Lower leg skin (tissue), 4 donors: ENCODE measurements around the gene UGT1A1. TPM values are rescaled to one million over a fixed set of nuclear protein-coding genes. Genes with fewer than 3 reads are reported as not detected.
A peak's percentile ranks its signal among the peaks of the same experiment; 100 is the strongest.

Source experiments
- DNase-seq, 2 donors: peaks; one replicate each; pipeline ENCODE4 v3.0.0-alpha.2; 2019; ENCODE audit warnings: low spot score in 2 of 2
- H3K4me3 ChIP-seq: fragments of 200-600 bp; sonication (generic); 2 replicates; pipeline ENCODE4 v1.5.1; 2017; ENCODE audit warnings: mild to moderate bottlenecking, low read depth; ENCODE audit not compliant: poor library complexity, severe bottlenecking
- POLR2A ChIP-seq, 2 donors: fragments of 450-650 bp; IDR thresholded peaks; one replicate each; pipeline ENCODE4 v1.6.1; 2016 to 2017; ENCODE audit warnings: antibody characterized with exemption in 2 of 2, mild to moderate bottlenecking in 1 of 2, moderate library complexity in 1 of 2
- WGBS, 2 donors: methylation state at CpG; one replicate each; pipeline ENCODE4 v1.1.5; 2018; 5-methylcytosine and 5-hydroxymethylcytosine counted together
- intact Hi-C: fragments of 100-400 bp; cut with DNase I; formaldehyde crosslinking; loops from one replicate; pipeline ENCODE4 v1.15.0; 2023; ENCODE audit warnings: low total_unique reads
- total RNA-seq, 4 donors: library from RNA; depleted of rRNA; stranded (reverse); fragments of >200 nt; gene quantifications; one replicate each; pipeline ENCODE4 v1.1.0, GENCODE V29; 2016
- TF ChIP-seq, protein P1 (sequence below), 3 donors: fragments of 450-650 bp; IDR thresholded peaks; one replicate each; pipeline ENCODE4 v1.5.1; 2016; ENCODE audit warnings: antibody characterized with exemption in 3 of 3, mild to moderate bottlenecking in 3 of 3, moderate library complexity in 2 of 3

Gene UGT1A1
- total RNA-seq, 4 donors from 2014 or later, result 0.21 to 0.80 (median 0.36) TPM

DNA sequence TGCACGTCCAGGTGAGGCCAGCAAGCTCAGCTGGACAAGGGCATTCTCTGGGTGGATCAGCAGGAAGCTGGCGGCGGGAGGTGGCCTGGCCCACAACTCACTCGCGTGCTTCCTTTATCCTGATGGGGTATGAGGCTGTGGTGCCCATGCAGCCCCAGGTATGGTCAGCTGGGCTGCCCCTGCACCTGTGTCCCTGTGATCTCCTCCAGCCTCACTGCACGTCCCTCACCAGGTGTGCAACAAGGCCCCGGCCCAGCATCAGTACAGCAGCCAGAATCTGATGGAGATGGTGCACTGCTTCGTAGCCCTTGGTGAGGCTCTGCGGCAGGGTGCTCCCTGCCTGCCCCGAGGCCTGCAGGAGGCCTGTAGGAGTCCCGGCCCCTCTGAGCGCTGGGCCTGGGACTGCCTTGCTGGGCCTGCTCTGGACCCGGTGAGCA lies 35.7 kb downstream of the UGT1A1 start:
- H3K4me3 ChIP-seq, result no peak overlapping the region
- no peak for TF ChIP-seq POLR2A (IDR thresholded peaks at IDR 0.05)
- TF ChIP-seq, protein P1, sequence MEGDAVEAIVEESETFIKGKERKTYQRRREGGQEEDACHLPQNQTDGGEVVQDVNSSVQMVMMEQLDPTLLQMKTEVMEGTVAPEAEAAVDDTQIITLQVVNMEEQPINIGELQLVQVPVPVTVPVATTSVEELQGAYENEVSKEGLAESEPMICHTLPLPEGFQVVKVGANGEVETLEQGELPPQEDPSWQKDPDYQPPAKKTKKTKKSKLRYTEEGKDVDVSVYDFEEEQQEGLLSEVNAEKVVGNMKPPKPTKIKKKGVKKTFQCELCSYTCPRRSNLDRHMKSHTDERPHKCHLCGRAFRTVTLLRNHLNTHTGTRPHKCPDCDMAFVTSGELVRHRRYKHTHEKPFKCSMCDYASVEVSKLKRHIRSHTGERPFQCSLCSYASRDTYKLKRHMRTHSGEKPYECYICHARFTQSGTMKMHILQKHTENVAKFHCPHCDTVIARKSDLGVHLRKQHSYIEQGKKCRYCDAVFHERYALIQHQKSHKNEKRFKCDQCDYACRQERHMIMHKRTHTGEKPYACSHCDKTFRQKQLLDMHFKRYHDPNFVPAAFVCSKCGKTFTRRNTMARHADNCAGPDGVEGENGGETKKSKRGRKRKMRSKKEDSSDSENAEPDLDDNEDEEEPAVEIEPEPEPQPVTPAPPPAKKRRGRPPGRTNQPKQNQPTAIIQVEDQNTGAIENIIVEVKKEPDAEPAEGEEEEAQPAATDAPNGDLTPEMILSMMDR (IDR thresholded peaks at IDR 0.05), result no peak
- DNase-seq, result peak in 1 of 2 donors; percentile 72
- 93 to 94% methylated on average over 8 of the region's 13 CpGs for WGBS, 2 donors
- intact Hi-C loops, result no loop called here

DNA sequence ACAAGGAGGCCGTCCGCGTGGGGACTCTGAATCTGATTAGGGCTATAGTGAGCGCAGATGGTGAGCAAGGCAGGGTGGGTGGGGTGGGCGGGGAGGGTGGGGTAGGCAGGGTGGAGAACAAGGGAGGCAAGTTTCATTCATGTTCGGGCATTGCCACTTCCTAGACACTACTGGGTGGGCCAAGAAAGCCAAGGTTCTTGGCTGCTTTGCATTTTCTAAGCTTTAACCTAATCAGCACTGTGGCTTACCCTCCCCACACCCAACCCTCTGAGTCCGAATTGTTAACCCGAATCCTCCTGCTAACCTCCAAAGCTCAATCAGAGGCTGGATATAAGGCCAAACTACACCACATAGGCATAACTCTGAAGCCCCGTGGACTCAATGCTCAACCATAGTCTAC lies 36.2 kb downstream of the UGT1A1 start:
- TF ChIP-seq, protein P1 (IDR thresholded peaks at IDR 0.05), result no peak
- no peak for TF ChIP-seq POLR2A (IDR thresholded peaks at IDR 0.05)
- 43 to 58% methylated on average over 9 of the region's 9 CpGs for WGBS, 2 donors
- no peak for DNase-seq
- intact Hi-C loops, result no loop called here
- no peak overlapping the region for H3K4me3 ChIP-seq

DNA sequence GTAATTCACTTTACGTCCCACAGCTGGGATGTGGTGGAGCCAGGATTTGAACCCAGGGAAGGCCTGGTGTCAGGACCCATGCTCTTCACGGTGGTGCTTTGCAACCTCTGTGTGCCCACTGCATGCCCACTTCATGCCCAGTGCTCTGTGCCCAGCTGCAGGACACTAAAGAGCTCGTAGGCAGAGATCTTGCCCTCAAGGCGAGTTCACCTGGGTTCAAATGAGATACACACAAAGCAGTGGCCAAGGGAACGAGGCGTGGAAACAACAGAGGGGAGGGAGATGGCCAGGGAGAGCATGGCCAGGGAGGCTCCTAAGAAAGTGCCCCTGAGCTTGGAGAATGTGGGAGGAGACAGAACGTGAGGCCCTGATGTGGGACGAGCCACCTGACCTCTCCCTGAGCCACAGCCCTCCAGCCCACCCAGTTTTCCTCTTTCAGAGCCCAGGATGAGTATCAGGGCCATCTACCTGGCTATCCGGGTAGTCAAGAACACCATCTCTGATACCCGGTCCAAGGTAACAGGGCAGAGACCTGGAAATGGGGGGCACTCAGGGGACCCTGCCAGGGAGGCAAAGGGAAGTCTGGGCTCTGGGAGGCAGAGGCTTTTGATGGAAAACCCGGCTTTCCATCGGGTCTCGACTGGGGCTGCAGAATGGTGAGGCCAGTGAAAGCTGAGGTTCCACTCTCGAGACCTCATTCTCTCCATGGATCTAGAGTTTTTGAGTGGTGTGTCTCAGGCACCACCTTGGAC lies 38.4 kb downstream of the UGT1A1 start:
- WGBS, 2 donors, result 82% methylated on average over 14 of the region's 14 CpGs
- DNase-seq, result peak in 1 of 2 donors; percentile 79
- intact Hi-C loops, result no loop called here

DNA sequence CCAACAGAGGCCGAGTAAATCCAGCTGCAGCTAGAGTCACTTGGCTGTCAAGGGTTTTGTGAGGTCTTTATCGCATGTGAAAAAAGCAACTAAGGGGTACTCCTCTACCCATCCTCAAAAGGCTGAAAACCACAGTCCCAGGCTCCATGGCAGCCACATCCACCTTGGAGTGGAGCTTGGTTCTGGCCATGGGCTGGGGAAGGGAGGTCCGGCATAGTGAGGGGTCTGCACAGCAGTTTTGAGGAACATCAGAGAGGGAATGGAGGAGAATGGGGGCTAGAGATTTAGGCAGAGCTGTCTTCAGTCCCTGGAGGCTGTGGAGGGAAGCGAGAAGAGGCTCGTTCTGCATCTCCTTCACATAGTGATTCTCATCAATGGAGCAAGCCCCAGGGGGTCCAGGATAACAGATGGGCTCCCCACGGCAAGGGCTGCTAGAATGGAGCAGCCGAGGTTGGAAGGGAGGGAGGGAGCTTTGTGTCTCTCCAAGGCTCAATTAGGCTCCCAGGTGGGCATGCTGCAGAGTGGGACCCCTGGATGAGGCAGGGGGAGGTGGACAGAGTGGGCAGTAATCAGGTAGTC lies 39.1 kb downstream of the UGT1A1 start:
- WGBS, 2 donors, result 64 to 65% methylated on average over 7 of the region's 7 CpGs
- H3K4me3 ChIP-seq, result no peak overlapping the region
- DNase-seq, result peak in 1 of 2 donors; percentile 72
- TF ChIP-seq, protein P1 (IDR thresholded peaks at IDR 0.05), result no peak
- TF ChIP-seq POLR2A (IDR thresholded peaks at IDR 0.05), result no peak
- intact Hi-C loops, result no loop called here

More for the DNA sequence above, 38.4 kb downstream of the UGT1A1 start:
- TF ChIP-seq, protein P1 (IDR thresholded peaks at IDR 0.05), result no peak
- no peak for TF ChIP-seq POLR2A (IDR thresholded peaks at IDR 0.05)
- H3K4me3 ChIP-seq, result no peak overlapping the region

GRCh38 chr2:233799716-233800115 lies 39.6 kb downstream of the UGT1A1 start:
- DNase-seq, result peak in 1 of 2 donors; percentile 6
- no peak overlapping the region for H3K4me3 ChIP-seq
- intact Hi-C loops, result no loop called here
- TF ChIP-seq POLR2A (IDR thresholded peaks at IDR 0.05), result no peak
- TF ChIP-seq, protein P1 (IDR thresholded peaks at IDR 0.05), result no peak
- WGBS, 2 donors, result 48 to 57% methylated on average over 5 of the region's 5 CpGs
